ENCODE measurements around the gene AFDN.

Gene AFDN

GRCh38 chr6:167863897-167864296, 37.2 kb downstream of the AFDN start:
- TF ChIP-seq, protein P1, sequence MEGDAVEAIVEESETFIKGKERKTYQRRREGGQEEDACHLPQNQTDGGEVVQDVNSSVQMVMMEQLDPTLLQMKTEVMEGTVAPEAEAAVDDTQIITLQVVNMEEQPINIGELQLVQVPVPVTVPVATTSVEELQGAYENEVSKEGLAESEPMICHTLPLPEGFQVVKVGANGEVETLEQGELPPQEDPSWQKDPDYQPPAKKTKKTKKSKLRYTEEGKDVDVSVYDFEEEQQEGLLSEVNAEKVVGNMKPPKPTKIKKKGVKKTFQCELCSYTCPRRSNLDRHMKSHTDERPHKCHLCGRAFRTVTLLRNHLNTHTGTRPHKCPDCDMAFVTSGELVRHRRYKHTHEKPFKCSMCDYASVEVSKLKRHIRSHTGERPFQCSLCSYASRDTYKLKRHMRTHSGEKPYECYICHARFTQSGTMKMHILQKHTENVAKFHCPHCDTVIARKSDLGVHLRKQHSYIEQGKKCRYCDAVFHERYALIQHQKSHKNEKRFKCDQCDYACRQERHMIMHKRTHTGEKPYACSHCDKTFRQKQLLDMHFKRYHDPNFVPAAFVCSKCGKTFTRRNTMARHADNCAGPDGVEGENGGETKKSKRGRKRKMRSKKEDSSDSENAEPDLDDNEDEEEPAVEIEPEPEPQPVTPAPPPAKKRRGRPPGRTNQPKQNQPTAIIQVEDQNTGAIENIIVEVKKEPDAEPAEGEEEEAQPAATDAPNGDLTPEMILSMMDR (IDR thresholded peaks at IDR 0.05; ENCODE audit: control insufficient read depth, insufficient read depth, low read depth, low read length, missing control alignments), result no peak
- no peak for DNase-seq (ENCODE audit: low read depth)
- H3K4me3 ChIP-seq (ENCODE audit: control insufficient read depth, low read depth, low read length), result no peak overlapping the region

GRCh38 chr6:167866642-167867041, 39.9 kb downstream of the AFDN start:
- TF ChIP-seq, protein P1 (IDR thresholded peaks at IDR 0.05; ENCODE audit: control insufficient read depth, insufficient read depth, low read depth, low read length, missing control alignments), result no peak
- DNase-seq (ENCODE audit: low read depth), result no peak

DNA sequence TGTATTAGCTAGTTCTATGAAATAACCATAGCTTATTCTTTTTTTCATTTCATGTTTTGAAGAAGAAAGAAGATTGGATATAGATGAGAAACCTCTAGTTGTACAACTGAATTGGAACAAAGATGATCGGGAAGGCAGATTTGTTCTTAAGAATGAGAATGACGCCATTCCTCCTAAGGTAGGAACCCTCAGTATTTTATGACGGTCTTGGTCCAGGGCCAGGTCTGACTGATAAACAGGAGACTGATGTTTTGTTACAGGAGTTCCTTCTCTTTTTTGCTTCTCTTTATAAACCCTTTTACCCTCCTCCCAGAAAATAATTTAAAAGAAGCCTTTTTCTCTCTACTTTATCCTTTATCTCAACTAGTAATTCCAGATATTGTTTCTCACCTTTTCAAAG, 43.6 kb downstream of the AFDN start:
- DNase-seq (ENCODE audit: low read depth), result no peak
- H3K4me3 ChIP-seq (ENCODE audit: control insufficient read depth, low read depth, low read length), result no peak overlapping the region
- TF ChIP-seq, protein P1 (IDR thresholded peaks at IDR 0.05; ENCODE audit: control insufficient read depth, insufficient read depth, low read depth, low read length, missing control alignments), result no peak

More at GRCh38 chr6:167866642-167867041, 39.9 kb downstream of the AFDN start:
- no peak overlapping the region for H3K4me3 ChIP-seq (ENCODE audit: control insufficient read depth, low read depth, low read length)

GRCh38 chr6:167872538-167873210, 46.0 kb downstream of the AFDN start:
- no peak for DNase-seq (ENCODE audit: low read depth)
- TF ChIP-seq, protein P1 (IDR thresholded peaks at IDR 0.05; ENCODE audit: control insufficient read depth, insufficient read depth, low read depth, low read length, missing control alignments), result no peak
- H3K4me3 ChIP-seq (ENCODE audit: control insufficient read depth, low read depth, low read length), result no peak overlapping the region

DNA sequence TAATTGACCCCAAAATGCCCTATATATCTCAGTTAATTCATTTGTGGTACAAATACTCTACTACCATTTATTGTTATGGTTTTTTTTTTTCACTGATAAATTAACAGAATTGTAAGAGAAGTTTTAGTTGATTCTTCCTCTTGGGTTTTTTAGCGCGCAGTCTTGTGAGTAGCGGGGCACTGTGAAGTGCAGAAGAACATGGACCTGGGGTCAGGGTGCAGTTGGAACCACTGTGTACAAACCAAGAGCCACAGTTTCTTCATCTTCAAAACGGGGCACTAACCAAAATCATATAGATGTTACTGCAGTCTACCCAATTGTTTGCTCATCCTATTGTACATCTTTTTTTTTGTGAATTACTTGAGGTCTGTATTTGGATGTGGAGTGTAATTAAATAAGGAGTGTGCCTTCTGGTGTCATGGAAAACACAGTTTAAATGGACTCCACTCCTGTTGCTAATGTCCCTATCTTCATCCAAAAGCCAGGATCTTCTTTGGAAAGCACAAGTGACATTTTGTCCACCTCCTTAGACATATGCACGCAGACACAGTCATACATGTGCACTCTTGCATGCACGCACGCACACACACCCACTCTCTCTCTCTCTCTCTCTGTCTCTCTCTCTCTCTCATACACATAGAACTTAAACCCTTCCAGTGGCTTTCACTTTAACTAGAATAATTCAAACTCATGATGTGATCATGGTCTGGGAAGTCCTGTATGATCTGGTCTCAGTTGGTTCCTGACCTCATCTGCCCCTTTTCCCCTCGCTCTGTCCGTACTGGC, 51.5 kb downstream of the AFDN start:
- TF ChIP-seq, protein P1 (IDR thresholded peaks at IDR 0.05; ENCODE audit: control insufficient read depth, insufficient read depth, low read depth, low read length, missing control alignments), result no peak
- no peak for DNase-seq (ENCODE audit: low read depth)
- H3K4me3 ChIP-seq (ENCODE audit: control insufficient read depth, low read depth, low read length), result no peak overlapping the region

DNA sequence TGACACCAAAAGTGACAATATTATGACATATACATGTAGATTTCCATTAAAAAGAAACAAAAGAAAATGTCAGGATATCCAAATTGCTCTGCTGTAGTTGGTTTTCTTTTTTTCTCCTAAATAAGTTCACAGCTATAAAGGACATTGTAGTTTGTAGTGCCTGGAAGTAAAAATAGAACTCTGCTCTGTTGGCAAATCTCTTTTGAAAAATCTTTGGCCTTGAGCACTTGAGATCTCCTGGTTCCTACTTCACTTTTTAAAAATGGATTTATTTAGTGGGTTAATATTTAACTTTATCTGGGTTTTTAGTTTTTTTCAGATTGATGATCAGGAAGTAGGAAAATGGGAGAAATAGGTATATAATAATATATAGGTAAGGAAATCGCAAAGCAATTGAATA, 52.9 kb downstream of the AFDN start:
- TF ChIP-seq, protein P1 (IDR thresholded peaks at IDR 0.05; ENCODE audit: control insufficient read depth, insufficient read depth, low read depth, low read length, missing control alignments), result no peak
- no peak for DNase-seq (ENCODE audit: low read depth)
- H3K4me3 ChIP-seq (ENCODE audit: control insufficient read depth, low read depth, low read length), result no peak overlapping the region

All from AG09309 (cell line).